Osteocyte (in vitro differentiated cells): ENCODE results near the gene ACTL10. TPM values are rescaled to one million over a fixed set of nuclear protein-coding genes. Genes with fewer than 3 reads are reported as not detected.

Source experiments
- DNase-seq: peaks from one replicate; pipeline ENCODE4 v3.0.0; 2021; ENCODE audit warnings: mixed read lengths; ENCODE audit not compliant: unreplicated experiment; ENCODE audit errors: extremely low spot score
- H3K27ac Mint-ChIP-seq: one replicate; pipeline ENCODE4 v1.8.0; 2021; ENCODE audit warnings: mild to moderate bottlenecking, mixed read lengths; ENCODE audit not compliant: unreplicated experiment
- H3K27me3 Mint-ChIP-seq: one replicate; pipeline ENCODE4 v1.8.0; 2021; ENCODE audit warnings: mixed read lengths; ENCODE audit not compliant: unreplicated experiment
- H3K36me3 Mint-ChIP-seq: one replicate; pipeline ENCODE4 v1.8.0; 2021; ENCODE audit warnings: mixed read lengths; ENCODE audit not compliant: unreplicated experiment
- H3K4me1 Mint-ChIP-seq: one replicate; pipeline ENCODE4 v1.8.0; 2021; ENCODE audit warnings: mixed read lengths; ENCODE audit not compliant: unreplicated experiment
- H3K4me3 Mint-ChIP-seq: one replicate; pipeline ENCODE4 v1.8.0; 2021; ENCODE audit warnings: mild to moderate bottlenecking, moderate library complexity, mixed read lengths; ENCODE audit not compliant: unreplicated experiment
- H3K9me3 Mint-ChIP-seq: one replicate; pipeline ENCODE4 v1.8.0; 2021; ENCODE audit warnings: mixed read lengths; ENCODE audit not compliant: unreplicated experiment
- total RNA-seq: library from RNA; stranded (reverse); gene quantifications from 2 replicates; pipeline ENCODE4 v1.2.1, GENCODE V29; 2021
- TF ChIP-seq, protein P1 (sequence below): fragments of 200-600 bp; sonication (generic); IDR thresholded peaks from 2 replicates; pipeline ENCODE4 v1.5.0; 2021; ENCODE audit warnings: antibody characterized with exemption, mild to moderate bottlenecking, moderate library complexity

The ACTL10 gene
- total RNA-seq, 1 donor from 2014 or later: 0.54 TPM

DNA sequence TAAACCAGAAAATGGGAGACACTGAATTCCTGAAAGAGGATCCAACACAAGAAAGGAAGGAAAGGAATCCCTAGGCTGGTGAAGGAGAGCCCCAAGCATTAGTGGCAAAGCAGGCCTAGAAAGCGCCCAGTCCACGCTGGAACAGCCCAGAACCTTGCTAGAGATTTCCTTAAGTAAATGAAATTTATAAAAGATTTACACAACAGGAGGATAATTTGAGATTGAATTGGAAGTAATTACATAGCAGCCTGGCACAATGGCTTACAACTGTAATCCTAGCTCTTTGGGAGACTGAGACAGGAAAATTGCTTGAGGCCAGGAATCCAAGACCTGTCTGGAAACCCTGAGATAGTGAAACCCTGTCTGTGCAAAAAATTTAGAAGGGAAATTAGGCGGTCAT lies 31.4 kb upstream of the ACTL10 start:
- H3K27me3 Mint-ChIP-seq: no peaks in the 10 kb centered on the region
- H3K4me1 Mint-ChIP-seq: peaks cover 7% of the 10 kb centered on the region
- no peaks in the 10 kb centered on the region for H3K9me3 Mint-ChIP-seq
- no peak overlapping the region for H3K4me3 Mint-ChIP-seq
- H3K36me3 Mint-ChIP-seq: peaks cover 41% of the 10 kb centered on the region
- no peak overlapping the region for H3K27ac Mint-ChIP-seq
- no peak for DNase-seq
- TF ChIP-seq, protein P1, sequence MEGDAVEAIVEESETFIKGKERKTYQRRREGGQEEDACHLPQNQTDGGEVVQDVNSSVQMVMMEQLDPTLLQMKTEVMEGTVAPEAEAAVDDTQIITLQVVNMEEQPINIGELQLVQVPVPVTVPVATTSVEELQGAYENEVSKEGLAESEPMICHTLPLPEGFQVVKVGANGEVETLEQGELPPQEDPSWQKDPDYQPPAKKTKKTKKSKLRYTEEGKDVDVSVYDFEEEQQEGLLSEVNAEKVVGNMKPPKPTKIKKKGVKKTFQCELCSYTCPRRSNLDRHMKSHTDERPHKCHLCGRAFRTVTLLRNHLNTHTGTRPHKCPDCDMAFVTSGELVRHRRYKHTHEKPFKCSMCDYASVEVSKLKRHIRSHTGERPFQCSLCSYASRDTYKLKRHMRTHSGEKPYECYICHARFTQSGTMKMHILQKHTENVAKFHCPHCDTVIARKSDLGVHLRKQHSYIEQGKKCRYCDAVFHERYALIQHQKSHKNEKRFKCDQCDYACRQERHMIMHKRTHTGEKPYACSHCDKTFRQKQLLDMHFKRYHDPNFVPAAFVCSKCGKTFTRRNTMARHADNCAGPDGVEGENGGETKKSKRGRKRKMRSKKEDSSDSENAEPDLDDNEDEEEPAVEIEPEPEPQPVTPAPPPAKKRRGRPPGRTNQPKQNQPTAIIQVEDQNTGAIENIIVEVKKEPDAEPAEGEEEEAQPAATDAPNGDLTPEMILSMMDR: no peak

DNA sequence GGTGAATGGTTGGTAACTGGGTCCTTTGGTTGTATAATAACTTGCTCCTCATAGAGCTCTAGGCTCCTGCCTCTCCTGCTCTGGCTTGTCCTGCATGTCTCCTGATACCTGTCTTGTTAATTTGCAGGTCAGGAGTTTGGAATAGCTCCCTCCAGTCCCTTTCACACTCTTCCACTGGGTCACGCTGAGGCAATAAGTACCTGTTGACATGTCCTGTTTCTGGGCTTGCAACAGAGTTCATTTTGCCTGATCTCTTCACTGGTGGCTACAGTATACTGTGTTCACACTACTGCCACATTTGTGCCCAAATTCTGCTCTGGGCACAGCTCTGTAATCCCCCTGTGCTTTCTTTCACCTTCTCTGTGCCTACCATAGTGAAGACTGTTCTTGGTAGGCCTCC lies 30.0 kb upstream of the ACTL10 start:
- Mint-ChIP-seq H3K4me1 (peaks cover 7% of the 10 kb centered on the region), H3K4me3 (no peak overlapping the region), H3K9me3 (no peaks in the 10 kb centered on the region), H3K27me3 (no peaks in the 10 kb centered on the region), H3K36me3 (peaks cover 45% of the 10 kb centered on the region), H3K27ac (no peak overlapping the region)
- DNase-seq: peak; percentile 38
- TF ChIP-seq, protein P1: no peak

DNA sequence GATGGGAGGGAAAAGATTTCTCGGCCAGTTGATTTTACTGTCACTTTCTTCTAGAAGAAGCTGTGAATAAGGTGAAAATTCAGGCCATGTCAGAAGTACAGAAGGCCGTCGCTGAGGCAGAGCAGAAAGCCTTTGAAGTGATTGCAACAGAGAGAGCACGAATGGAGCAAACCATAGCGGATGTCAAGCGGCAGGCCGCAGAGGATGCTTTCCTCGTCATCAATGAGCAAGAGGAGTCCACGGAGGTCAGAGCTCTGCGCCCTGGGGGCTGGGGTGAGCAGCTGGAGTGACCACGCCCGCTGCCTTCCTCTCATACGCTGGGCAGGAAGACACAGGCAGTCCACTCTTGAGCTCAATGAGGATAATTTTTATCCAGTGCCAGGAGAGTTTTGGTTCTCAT lies 26.5 kb upstream of the ACTL10 start:
- TF ChIP-seq, protein P1: no peak
- no peaks in the 10 kb centered on the region for H3K27me3 Mint-ChIP-seq
- peaks cover 53% of the 10 kb centered on the region for H3K36me3 Mint-ChIP-seq
- DNase-seq: no peak
- no peak overlapping the region for H3K27ac Mint-ChIP-seq
- no peak overlapping the region for H3K4me3 Mint-ChIP-seq
- H3K4me1 Mint-ChIP-seq: peaks cover 7% of the 10 kb centered on the region
- H3K9me3 Mint-ChIP-seq: no peaks in the 10 kb centered on the region

DNA sequence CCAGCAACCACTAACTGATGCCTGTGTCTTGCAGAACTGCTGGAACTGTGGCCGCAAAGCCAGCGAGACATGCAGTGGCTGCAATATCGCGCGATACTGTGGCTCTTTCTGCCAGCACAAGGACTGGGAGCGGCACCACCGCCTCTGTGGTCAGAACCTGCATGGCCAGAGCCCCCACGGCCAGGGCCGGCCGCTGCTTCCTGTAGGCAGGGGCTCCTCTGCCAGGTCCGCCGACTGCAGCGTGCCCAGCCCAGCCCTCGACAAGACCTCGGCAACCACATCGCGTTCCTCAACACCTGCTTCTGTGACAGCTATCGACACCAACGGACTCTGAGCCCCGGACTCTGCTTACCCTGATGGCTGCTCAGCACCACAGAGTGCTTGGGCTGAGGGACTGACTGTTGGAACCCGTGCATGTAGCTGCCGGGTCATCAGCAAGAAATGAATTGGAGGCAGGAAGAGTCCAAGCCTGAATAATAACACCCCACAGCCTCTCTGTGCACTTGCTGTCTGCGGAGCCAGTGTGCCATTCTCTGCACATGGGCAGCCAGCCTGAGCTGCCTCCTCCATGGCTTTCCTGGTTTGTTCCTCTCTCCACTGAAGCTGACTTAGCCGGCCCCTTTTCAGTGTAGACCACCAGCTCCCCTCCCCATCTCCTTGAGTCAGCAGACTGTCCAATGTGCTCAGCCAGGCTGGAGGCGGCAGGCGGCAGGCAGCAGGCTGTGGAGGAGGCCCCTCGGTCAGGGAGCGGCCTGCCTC lies 22.3 kb upstream of the ACTL10 start:
- peaks cover 40% of the 10 kb centered on the region for H3K36me3 Mint-ChIP-seq
- no peak overlapping the region for H3K4me3 Mint-ChIP-seq
- no peaks in the 10 kb centered on the region for H3K9me3 Mint-ChIP-seq
- peaks cover 26% of the 10 kb centered on the region for H3K4me1 Mint-ChIP-seq
- H3K27ac Mint-ChIP-seq: no peak overlapping the region
- no peaks in the 10 kb centered on the region for H3K27me3 Mint-ChIP-seq
- DNase-seq: no peak
- TF ChIP-seq, protein P1: no peak

DNA sequence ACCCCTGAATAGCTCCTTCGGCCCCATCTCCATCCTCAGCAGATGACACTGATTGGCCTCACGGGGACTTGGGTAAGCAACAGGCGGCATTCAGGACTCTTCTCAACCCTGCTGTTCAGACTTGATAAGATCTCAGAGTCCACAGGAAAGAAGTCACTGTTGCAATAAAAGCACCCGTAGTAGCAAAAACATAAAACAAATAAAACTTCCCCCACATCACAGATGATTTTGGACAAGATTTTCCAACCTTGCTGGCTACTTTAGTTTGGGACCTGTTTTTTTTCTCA lies 21.7 kb upstream of the ACTL10 start:
- Mint-ChIP-seq H3K27me3 (no peaks in the 10 kb centered on the region), H3K4me3 (no peak overlapping the region)
- TF ChIP-seq, protein P1: no peak

More for the DNA sequence above, 21.7 kb upstream of the ACTL10 start:
- no peak overlapping the region for H3K27ac Mint-ChIP-seq
- DNase-seq: no peak
- peaks cover 23% of the 10 kb centered on the region for H3K4me1 Mint-ChIP-seq
- H3K36me3 Mint-ChIP-seq: peaks cover 35% of the 10 kb centered on the region
- no peaks in the 10 kb centered on the region for H3K9me3 Mint-ChIP-seq
